HG03342 (cell line): ENCODE results near the gene MYO1E.
"Not testable (repeated sequence)": the region's sequence is repeated elsewhere in the genome, so short reads cannot be mapped to it uniquely, and the experiment has no call there.

Experiments used
- ATAC-seq: cut with Tn5 transposase; IDR thresholded peaks from one replicate; pipeline ENCODE4 v1.9.1; 2021; ENCODE audit warnings: mild to moderate bottlenecking, moderate library complexity; ENCODE audit not compliant: unreplicated experiment

MYO1E gene

DNA sequence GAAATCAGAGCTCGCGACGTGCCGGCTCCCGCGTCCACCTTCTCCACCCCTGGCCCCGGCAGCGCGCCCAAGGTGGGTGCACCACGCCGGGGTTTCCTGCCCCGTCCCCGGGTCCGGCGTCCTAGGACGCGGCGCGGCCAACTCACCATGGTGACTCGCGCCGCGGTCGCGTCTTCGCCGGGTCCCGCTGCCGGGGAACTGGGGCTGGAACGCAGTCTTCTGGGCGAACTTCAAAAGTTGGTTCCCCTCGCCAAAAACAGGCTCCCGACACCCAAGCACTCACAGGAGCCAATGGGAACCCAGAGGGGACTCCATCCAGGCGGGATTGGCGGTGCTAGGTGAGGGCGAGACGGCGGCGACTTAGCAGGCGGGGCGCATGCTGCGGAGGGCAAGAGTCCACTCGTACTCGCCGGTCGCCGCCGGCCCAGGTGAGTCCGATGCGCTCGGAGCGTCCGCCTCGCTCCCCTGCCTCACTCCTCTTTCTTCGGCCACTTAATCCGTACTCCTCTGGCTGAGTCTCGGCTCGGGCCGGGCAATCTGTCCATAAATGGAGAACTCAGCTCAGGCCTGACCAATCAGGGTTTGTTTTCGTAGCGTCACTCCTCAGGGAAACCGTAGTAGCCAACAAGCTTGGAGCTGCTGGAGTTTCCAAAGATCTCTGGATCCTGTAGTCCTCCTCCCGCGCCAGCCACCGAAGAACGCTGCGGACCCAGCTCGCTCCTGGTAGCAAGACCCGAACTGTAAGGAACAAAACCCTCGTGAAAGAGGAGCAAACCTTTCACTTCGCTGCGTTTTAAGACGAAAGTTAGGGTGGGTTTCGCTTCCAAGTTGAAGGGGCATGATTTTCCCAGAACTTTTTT is at the start of gene MYO1E:
MYO1E (minus strand) TSS at position 520 of the 860 bp plus-strand sequence; CDS start at position 149, 371 bp downstream.
- ATAC-seq: peak; percentile 44

DNA sequence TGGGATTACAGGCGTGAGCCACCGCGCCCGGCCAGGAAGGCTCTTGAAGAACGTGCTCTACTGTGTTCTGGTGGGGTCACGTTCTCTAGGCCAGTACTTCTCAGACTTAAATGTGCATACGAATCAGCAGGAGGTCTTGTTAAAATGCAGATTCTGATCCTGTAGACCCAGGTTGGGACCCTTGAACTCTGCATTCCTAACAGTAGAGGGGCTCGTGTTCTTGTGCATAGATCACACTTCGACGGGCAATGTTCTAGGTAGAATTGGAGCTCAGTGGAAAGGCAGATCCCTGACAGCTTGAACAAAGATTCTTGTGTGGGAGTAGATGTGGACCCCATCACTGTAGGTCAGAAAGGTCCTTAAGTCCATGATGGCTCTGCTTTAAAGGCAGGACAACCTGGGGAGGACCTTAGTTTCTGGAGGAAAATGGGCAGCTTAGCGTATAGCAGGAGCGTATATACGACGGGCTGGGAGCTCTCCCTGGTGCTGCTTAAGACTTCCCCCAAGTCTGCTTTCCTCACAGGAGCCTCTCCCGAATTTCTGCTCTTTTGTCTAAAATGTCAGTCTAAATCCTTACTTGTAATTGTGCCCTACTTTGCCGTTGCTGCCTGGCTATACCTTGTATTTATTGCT is 48.4 kb upstream of the MYO1E start:
- no peak for ATAC-seq

DNA sequence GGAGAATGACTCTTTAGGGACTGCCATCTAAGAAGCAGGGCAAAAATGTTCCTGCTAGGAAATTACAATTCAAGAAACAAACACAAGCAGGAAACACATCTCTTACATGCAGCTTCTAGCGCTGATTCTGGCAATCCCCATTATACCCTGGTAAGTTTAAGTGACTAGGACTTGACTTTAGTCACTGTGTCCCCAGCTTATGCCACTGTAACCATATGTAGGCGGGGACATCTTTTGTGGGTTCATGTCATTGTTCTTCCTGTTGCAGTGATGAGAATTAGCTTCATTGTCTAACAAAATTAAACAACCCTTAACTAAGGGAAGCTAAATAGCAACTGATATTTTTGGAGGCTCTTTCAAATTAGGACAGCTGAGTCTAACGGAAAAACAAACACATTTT is 47.4 kb upstream of the MYO1E start:
- ATAC-seq: no peak

DNA sequence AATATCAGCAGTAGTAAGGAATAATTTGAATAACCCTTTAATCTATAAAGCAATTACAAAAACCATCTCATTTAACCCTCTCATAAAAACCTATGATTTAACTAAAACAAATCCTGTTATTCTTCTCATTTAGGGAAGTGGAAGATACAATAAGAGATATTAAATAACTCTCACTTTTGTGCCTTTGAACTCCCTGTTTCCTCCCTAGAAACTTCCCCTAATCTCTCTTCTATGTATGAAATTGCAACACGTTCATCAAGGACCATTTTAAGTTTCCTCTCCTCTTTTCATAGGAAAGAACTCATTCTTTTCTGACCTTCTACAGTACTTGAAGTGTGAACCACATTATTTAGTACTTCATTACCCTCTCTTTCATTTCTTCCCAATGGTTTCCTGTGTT is 46.5 kb upstream of the MYO1E start:
- no peak for ATAC-seq

DNA sequence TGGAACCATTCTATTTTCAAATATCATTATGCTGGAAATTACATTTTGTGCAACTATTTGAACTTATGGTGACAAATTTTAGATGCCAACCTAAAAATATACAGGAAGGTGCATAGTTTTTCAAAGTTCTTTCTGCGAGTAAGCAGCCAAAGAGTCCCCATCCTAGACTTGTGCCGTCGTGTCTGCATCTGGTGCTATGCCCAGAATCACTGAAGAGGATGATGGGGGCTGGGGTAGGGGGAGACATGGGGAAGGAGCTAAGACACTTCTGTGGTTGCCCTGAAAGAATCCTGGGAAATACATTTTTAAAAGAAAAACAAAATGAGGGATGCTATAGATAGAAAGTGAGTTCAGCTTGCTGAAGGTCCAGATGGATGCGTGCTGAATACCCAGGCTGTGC is 44.1 kb upstream of the MYO1E start:
- no peak for ATAC-seq

DNA sequence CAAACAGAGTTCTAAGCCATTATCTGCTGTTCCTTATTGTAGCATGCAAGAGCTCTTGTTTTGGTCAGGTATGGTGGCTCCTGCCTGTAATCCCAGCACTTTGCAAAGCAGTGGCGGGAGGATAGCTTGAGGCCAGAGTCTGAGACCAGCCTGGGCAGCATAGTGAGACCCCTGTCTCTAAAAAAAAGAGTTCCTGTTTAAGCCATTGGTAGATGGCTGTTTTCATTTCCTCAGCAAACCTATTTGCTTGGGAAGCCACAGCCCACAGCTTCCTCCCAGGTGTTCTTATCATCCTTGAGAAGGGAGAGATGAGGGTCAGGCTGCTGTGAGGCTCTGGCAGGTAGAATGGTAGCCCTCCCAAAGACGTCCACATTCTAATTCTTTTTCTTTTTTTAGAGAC is 40.9 kb upstream of the MYO1E start:
- no peak for ATAC-seq

DNA sequence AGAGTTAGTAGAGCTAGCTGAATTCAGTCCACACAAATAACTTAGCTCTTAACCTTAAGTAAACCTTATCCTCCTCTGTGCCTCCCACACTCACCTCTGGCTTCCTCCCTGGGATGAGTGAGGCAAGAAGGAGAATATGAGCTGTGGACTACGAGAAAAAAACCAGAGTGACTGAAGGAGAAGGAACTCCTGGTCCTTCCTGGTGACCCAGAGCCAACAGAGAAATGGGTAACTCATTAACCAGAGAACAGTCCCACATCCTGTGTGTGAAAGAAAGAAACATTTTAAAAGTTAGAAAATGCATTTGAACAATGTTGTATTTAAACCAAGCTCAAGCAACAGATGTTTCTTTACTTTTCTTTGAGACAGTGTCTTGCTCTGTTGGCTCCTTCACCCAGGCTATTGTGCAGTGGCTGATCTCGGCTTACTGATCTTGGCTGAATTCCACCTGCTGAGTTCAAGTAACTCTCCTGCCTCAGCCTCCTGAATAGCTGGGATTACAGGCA is 37.8 kb upstream of the MYO1E start:
- no peak for ATAC-seq

DNA sequence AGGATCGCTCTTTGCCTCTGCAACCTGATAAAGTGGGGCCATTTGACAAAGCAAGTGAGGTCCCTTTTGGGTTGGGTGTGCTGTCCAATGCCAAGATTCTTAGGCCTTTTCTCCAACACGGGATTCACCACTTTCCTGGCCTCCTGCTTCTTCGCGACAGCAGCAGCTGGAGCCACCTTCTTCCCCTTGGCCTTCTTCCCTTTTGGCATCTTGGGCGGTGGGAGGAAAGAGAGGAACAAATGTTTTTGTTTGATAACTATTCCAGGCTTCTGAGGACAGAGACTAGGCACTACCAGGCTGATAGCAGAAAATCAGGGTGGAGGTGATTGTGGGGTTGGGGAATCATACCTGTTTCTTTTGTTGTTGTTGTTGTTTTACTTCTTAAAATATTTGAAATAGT is 35.3 kb upstream of the MYO1E start:
- ATAC-seq: no peak

DNA sequence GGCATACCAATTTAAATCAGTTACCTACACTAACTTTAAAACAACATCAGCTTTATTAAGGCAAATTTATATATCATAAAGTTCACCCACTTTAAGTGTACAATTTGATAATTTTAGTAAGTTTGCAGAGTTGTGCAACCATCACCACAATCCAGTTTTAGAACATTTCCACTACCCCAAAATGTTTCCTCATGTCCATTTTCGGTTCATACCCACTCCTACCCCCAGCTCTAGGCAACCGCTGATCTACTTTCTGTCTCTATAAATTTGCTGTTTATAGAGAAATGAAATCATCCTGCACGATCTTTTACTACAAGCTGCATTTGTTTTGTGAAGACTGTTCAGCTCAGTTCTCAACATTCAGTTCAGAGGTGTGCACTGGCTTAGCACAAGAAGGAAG is 33.8 kb upstream of the MYO1E start:
- ATAC-seq: no peak

DNA sequence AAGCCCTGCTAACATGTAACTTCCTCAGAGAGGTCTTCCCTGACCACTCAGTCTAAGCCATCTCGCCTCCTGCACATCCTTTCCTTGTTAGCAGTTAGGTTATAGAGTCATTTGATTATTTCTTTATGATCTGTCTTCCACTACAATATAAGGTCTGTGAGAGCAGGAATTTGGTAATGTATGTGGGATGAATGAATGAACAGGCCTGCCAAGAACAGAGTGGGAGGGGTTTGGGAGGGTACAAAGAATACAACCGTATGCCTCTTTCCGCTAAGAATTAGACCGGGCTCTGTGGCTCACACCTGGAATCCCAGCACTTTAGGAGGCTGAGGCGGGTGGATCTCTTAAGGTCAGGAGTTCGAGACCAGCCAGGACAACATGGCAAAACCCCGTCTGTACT is 32.4 kb upstream of the MYO1E start:
- no peak for ATAC-seq

DNA sequence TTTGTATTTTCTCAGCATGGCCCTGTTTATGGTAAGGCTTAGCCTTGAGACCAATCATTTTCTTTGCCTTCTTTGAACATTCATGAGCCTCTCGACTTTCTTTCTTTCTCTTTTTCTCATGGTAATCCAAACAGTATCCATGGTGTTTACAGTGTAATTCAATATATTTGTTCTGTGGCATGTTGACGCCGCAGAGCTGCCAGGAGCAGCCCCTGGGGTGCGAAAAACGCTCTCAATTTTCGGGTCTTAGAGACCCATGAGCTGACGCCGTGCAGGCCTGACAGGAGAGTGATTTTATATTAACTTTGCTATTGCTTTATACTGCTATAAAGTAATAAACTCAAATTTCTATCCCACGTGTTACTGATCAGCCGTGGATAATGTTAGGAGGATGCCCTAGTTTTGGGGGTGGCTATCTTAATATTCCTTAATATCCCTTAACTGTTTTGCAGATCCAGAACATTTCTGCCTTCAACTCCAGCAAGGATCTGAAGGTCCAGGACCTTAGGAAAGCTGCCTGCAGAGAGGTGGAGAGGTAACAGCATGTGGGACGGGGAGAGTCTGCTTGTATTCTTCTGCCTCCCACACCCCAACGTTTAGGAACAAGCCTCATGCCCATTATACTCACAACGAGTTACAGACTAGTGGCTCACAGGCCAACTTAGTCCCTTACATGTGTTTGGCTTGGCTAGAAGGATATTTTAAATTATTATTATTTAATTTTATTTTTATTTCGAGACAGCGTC is 29.3 kb upstream of the MYO1E start:
- ATAC-seq: no peak

DNA sequence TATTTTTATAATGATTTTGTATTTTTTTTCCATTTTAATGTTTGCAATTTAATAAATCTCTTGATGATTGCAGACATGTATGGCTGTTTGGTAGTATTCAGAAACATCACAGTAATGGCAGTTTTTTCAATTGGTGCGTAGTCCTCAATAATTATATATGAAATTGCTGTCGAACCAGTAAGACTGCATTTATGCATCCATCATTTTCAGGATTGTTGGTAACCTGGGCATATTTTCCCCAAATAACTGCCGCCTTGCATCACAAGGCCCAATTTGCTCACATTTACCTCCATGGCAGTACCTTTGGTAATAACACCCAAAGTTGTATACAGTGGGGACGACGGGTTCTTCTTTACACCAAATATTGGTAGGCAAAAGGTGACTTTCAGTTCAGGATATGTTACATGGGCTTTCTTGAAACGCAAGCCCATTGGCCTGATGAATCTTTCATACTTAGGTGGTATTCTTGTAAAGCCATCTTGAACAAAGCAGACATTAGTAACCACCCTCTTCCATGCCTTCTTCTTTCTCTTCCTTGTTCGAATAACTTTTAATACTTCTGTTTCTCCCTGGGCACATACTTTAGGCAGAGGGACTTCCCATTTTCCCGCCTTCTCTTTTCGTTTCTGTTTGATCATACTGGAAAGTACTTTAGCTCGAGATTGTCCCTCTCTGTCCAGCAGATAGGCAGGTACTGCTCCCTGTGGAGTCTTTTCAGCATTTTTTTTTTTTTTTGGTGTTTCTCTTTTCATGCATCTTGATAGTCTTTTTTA is 28.6 kb upstream of the MYO1E start:
- ATAC-seq: not testable (repeated sequence)

DNA sequence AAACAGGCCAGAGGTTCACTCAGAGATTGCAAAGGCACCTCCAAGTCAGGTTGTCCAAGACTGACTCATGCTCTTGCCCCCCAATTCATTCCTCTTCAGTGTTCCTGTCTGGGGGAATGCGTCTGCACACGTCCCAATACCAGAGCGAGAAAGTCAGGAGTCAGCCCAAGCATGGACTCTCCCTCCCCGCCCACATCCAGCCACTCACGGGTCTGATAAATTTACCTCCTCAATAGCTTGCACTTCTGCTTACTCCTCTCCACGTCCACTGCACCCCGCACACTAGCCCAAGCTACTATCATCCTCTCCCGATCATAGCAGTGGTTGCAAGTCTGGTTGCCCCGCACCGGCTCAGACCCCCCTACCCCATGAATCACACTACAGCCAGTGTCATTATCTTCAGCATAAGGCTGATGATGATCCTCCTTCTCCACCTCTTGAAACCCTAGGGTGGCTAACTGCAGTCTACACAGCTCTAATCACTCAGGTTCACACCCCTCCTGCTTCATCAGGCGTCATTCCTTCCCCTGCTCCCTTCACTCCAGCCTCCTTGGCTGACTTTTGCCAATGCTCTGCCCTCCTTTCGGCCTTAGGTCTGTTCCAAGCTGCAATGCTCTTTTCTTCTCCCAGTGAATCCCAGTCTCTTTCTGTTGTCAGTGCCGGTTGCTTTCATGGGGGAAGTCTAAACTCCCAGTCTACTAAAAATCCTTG is 27.6 kb upstream of the MYO1E start:
- peak; percentile 16 for ATAC-seq

DNA sequence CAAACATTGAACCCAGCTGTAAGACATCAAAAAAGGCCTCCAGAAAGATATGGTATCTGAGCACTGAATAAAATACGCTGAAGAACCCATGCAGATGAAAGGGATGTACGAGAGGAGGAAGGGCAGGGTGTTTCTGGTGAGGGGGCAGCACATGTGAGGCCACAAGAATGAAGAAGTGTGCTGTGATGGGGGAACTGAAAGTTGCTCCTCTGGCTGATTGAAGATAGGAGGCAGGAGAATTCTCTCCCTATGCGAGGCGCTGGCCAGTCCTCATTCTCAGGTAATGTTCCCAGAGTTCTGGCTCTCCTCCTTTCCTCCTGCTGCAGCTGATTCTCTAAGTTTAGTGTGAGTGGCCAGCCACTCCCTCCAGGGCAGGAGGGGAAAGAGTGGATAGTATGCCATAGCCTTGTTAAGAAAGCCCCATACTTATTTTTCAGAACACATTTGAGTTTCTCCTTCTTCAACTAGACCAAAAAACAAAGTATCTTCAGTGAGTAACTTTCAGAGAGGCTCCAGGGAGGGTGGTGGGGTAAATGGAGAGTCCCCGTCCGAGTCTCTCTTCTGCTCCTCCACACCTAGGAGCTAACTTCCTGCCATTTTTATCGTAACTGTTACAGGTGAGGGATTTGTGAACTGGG is 26.9 kb upstream of the MYO1E start:
- peak; percentile 86 for ATAC-seq

DNA sequence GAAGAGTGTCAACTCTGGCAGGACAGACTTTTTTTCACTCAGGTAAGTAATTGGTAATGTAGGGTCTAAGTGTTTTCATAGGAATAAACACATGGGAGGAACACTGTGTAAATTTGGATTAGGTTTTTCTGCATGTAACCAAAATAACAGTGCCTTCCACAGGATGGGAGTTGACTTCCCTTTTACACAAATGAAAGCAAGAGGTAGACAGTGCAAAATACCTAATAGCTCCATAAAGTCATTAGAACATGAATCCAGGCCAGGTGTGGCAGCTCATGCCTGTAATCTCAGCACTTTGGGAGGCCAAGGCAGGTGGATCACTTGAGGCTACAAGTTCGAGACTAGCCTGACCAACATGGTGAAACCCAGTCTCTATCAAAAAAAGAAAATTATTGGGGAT is 25.5 kb upstream of the MYO1E start:
- ATAC-seq: no peak

DNA sequence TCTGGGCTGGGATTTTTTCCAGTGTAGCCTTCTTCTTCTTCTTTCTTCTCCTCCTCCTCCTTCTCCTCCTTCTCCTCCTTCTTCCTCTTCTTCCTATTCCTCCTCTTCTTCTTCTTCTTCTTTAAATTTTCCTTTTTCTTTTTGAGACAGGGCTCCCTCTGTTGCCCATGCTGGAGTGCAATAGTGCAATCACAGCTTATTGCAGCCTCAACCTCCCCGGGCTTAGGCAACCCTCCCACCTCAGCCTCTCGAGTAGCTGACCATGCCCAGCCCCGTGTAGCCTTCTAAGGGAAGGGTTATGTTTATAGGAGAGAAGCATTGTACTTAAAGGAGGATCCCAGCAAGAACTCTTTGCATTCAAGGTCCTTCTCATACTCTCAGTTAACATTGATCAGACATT is 24.0 kb upstream of the MYO1E start:
- ATAC-seq: no peak

DNA sequence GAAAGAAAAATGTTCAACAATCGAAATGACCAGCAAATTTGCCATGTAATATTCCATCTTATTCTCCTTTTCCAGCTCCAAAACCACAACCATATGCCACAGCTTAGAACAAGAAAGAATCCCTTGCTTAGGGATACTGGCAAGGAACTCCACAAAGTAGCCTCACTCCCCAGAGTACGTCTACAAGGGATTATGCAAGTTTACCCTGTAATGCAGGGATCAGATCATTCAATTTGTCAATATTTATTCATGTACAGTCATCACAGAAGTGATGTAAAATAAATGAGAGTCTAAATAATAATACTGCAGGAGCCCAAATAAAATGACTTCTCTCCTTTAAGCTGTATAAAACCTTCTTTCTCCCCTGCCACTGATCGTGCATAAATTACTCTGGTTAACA is 23.5 kb upstream of the MYO1E start:
- no peak for ATAC-seq

DNA sequence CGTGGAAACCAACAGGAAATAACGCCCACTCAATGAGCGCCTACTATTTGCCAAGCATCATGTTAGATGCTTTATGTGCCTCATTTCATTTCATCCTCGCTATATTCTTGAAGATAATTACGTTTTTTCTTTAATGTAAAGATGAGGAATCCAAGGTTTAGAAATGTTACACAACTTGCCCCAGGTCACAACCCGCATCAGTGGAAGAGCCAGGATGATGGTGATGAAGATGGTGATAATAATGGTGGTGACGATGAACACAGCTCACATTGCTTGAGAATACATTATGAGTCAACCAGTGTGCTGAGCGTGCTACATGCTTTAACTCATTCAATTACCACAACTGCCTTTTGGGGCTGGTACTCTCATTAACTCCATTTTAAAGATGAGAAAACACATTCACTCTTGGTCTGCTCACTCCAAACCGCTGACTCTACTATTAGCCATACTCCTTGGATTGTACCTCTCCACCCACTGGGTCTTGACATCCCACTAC is 21.5 kb upstream of the MYO1E start:
- no peak for ATAC-seq

DNA sequence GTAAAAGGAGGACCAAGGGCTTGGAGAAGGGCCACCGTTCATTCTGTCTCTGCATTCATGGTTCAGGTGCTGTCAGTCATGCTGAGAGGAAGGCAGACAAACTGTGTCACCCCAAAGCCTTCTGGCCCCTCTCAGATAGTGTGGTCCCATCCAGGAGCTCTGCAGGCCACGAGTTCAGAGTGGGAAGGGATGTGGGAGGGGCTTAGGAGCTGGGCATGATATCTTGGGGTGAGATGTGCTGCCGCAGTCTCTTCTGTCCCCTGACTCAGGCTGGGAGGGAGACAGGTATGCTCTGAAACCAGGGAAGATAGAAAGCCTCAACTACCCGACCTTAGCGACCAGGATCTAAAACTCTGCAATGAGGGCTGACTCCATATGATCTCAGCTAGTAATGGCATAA is 19.6 kb upstream of the MYO1E start:
- no peak for ATAC-seq

DNA sequence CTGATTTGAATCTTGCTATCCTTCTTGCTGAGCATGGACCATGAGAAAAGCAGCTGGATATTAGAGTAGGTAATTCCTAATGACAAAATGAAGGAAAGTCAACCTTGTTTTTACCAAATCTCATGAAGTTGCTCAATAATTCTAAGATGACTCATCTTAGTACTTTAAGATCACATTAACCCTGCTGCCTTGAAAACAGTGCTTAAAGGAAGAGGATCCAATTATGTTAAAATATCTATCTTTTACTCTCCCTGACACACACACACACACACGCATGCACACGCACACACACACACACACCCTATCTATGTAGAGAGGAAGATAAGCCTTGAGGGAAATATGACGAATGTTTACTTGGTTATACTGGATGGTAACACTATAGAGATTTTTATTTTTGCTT is 16.0 kb upstream of the MYO1E start:
- no peak for ATAC-seq
